GM06990 (cell line): ENCODE data around the gene ZMAT5.

Source experiments
- DNase-seq: peaks from one replicate; pipeline ENCODE4 v3.0.0-alpha.2; 2011; ENCODE audit not compliant: insufficient read length; ENCODE audit errors: extremely low read depth
- H3K27me3 ChIP-seq: replicated peaks from 2 replicates; pipeline ENCODE4 v1.6.0; 2011; ENCODE audit warnings: low read length; ENCODE audit not compliant: control insufficient read depth, insufficient read depth
- H3K36me3 ChIP-seq: 2 replicates; pipeline ENCODE4 v1.5.1; 2011; ENCODE audit warnings: low read length; ENCODE audit not compliant: control insufficient read depth, insufficient read depth
- H3K4me3 ChIP-seq: replicated peaks from 2 replicates; pipeline ENCODE4 v1.5.1; 2011; ENCODE audit warnings: low read depth, mild to moderate bottlenecking, control low read depth, low read length
- CTCF ChIP-seq: IDR thresholded peaks from 2 replicates; pipeline ENCODE4 v1.5.1; 2011; ENCODE audit warnings: low read length, control low read depth, mild to moderate bottlenecking, inconsistent platforms; ENCODE audit not compliant: insufficient read depth, poor library complexity, severe bottlenecking

The ZMAT5 gene

GRCh38 chr22:29726106-29726505 is 40.7 kb downstream of the ZMAT5 start:
- no peak for DNase-seq
- H3K27me3 ChIP-seq: no peaks in the 10 kb centered on the region; the same call in 1 of the 2 replicates
- no peaks in the 10 kb centered on the region for H3K36me3 ChIP-seq
- no peak for TF ChIP-seq CTCF
- H3K4me3 ChIP-seq: no peak overlapping the region

DNA sequence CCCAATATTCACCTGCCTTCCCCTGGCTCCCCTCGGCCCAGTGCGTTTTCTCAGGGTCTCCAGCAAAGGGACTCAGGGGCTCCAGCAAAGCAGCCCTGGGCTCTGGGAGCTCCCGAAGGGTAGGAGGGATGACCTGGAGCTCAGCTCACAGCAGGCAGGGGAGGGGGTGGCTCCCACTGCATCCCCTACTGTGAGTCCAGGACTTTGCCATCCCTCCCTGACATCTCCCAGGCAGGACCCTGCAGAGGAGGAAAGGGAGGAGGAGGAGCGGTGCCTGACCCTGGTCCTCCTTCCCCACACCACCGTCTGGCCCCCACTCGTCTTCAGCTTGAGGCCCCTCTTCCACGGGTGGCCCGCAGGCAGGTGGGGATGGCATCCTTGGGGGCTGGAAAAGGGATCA is 42.0 kb downstream of the ZMAT5 start:
- DNase-seq: no peak
- Histone ChIP-seq H3K4me3 (no peak overlapping the region), H3K36me3 (no peaks in the 10 kb centered on the region), H3K27me3 (no peaks in the 10 kb centered on the region; the same call in 1 of the 2 replicates)
- TF ChIP-seq CTCF: no peak

- H3K36me3 ChIP-seq: no peaks in the 10 kb centered on the region
- H3K27me3 ChIP-seq: peaks cover 4% of the 10 kb centered on the region; the same call in 1 of the 2 replicates
- no peak for DNase-seq
- no peak overlapping the region for H3K4me3 ChIP-seq
- no peak for TF ChIP-seq CTCF
These were observed 43.0 kb downstream of the ZMAT5 start for GRCh38 chr22:29723766-29724165.

GRCh38 chr22:29722587-29722986 is 44.2 kb downstream of the ZMAT5 start:
- no peak for DNase-seq

GRCh38 chr22:29722151-29722550 is 44.7 kb downstream of the ZMAT5 start:
- Histone ChIP-seq H3K27me3 (peaks cover 4% of the 10 kb centered on the region; the same call in 1 of the 2 replicates), H3K4me3 (no peak overlapping the region), H3K36me3 (no peaks in the 10 kb centered on the region)
- no peak for DNase-seq
- no peak for TF ChIP-seq CTCF

More at GRCh38 chr22:29722587-29722986, 44.2 kb downstream of the ZMAT5 start:
- no peak for TF ChIP-seq CTCF
- Histone ChIP-seq H3K36me3 (no peaks in the 10 kb centered on the region), H3K27me3 (peaks cover 4% of the 10 kb centered on the region; the same call in 1 of the 2 replicates), H3K4me3 (no peak overlapping the region)

DNA sequence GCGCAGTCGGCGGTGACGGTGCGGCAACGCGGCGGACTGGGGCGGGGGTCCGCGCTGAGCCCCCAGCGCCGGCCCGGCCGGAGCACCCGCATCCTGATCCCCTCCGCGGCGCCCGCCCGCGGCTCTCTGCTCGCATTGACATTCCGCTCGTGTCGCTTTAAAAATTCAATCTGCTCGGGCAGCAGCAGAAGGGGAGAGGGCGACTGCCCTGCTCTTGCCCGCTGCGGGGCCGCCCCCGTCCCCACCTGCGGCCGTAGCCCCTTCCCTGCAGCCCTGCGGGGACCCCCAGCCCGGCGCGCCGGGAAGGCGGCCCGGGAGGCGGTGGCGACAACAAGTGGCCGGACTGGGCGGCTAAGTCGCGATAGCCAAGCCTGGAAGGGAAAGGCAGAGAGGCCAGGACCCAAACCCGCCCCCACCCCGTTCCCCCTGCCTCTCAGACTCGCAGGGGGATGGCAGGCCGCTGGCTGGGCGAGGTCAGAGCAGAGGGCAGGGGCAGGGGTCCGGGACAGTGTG is 45.9 kb downstream of the ZMAT5 start:
- DNase-seq: no peak
- H3K27me3 ChIP-seq: peaks cover 4% of the 10 kb centered on the region
- TF ChIP-seq CTCF: no peak
- no peaks in the 10 kb centered on the region for H3K36me3 ChIP-seq
- no peak overlapping the region for H3K4me3 ChIP-seq
